ENCODE measurements around the gene PDIA4.

GRCh38 chr7:149007146-149007545, 21.2 kb downstream of the PDIA4 start:
- TF ChIP-seq CTCF (IDR thresholded peaks at IDR 0.05; ENCODE audit: poor library complexity) (no peak), EZH2 (IDR thresholded peaks at IDR 0.05; ENCODE audit: borderline replicate concordance) (no peak)
